HG03108 (cell line): ENCODE results near the gene HMCN1.
"Not testable (repeated sequence)": the region's sequence is repeated elsewhere in the genome, so short reads cannot be mapped to it uniquely, and the experiment has no call there.

ENCODE experiments used
- ATAC-seq: cut with Tn5 transposase; IDR thresholded peaks from one replicate; pipeline ENCODE4 v1.9.1; 2021; ENCODE audit warnings: moderate library complexity; ENCODE audit not compliant: unreplicated experiment

Gene HMCN1

GRCh38 chr1:186125511-186125910, 391.3 kb downstream of the HMCN1 start:
- no peak for ATAC-seq

GRCh38 chr1:186129758-186130157, 395.6 kb downstream of the HMCN1 start:
- no peak for ATAC-seq

GRCh38 chr1:186139115-186139514, 404.9 kb downstream of the HMCN1 start:
- no peak for ATAC-seq

DNA sequence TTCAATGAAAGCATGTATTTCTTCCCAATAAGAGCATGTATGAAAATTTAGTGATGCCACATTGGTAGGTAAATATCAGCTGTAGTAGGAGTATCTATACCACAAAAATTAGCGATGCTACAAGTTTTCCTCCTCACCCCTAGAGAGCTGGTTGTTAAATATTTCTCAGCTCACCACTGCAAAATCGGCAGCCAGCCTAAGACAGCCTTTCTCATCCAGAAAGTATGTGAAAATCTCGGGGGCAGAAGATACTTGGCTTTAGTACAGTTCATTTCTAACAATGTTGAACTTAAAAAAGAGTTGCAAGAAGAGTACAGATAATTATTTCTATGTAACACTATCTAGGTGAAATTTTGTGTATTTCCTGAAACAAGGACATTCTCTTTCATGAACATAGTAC, 405.5 kb downstream of the HMCN1 start:
- no peak for ATAC-seq

DNA sequence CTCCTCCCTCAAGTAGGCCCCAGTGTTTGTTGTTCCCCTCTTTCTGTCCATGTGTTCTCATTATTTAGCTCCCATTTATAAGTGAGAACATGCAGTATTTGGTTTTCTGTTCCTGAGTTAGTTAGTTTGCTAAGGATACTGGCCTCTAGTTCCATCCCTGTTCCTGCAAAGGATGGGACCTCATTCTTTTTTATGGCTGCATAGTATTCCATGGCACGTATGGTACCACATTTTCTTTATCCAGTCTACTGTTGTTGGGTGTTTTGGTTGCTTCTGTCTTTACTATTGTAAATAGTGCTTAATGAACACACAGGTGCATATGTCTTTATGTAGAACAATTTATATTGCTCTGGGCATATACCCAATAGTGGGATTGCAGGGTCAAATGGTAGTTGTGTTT, 408.0 kb downstream of the HMCN1 start:
- ATAC-seq = no peak

GRCh38 chr1:186142916-186143315, 408.7 kb downstream of the HMCN1 start:
- ATAC-seq = no peak

- ATAC-seq = no peak
Observed at GRCh38 chr1:186143481-186143880, 409.3 kb downstream of the HMCN1 start.

GRCh38 chr1:186144505-186144904, 410.3 kb downstream of the HMCN1 start:
- no peak for ATAC-seq

- ATAC-seq = no peak
Observed at GRCh38 chr1:186146974-186147373, 412.8 kb downstream of the HMCN1 start.

DNA sequence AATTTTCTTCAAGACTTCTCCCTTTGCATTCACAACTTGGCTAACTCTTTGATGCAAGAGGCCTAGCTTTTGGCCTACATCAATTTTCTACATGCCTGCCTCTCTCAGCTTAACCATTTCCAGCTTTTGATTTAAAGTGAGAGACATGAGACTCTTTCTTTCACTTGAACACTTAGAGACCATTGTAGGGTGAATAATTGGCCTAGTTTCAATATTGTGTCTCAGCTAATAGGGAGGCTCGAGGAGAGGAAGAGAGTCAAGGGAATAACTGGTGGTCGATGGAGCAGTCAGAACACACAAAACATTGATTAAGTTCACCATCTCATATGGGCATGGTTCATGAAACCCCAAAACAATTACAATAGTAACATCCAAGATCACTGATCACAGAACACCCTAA, 415.4 kb downstream of the HMCN1 start:
- no peak for ATAC-seq

- ATAC-seq = no peak
Observed at GRCh38 chr1:186152227-186152619, 418.0 kb downstream of the HMCN1 start.

GRCh38 chr1:186152620-186153239, 418.5 kb downstream of the HMCN1 start:
- no peak for ATAC-seq

DNA sequence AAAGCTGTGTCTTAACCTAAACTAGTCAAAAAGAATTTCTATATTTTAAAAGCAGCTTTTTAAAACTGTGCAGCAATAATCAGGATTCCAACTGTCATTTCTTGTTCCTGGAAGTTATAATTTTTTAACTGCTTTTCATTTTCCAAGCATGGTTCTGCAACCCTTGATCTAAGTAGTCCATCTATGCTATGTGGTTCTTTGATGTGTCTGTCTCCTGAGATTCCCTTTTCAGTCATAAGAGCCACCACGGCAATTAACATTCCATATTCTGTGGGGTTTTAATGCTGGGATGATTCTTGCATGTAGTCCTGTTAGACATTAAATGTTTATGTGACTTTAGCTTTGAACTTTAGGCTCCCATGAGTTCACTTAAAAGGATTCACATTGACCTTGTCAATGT, 420.5 kb downstream of the HMCN1 start:
- ATAC-seq = no peak

DNA sequence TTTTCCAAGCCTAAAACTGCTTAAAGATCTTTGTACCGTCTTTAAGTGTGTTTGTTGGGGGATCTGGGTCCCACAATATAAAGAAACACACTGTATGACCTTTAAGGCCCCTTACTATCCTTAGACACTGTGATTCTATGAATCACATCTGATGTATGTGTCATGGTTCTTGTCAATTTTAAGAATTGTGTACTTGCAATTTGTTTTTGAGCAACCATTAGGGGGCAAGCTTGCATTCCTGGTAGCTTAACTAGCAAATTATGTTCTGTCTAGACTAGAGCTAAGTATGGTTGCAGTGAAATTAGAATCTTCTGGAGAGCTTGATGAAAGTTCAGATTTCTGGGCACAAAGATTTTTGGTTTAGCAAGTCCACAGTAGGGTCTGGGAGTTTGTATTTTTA, 421.4 kb downstream of the HMCN1 start:
- peak; percentile 59 for ATAC-seq

- not testable (repeated sequence) for ATAC-seq
Observed at GRCh38 chr1:186162895-186163294, 428.7 kb downstream of the HMCN1 start.

- ATAC-seq = no peak
Observed at GRCh38 chr1:186164773-186165172, 430.6 kb downstream of the HMCN1 start.

DNA sequence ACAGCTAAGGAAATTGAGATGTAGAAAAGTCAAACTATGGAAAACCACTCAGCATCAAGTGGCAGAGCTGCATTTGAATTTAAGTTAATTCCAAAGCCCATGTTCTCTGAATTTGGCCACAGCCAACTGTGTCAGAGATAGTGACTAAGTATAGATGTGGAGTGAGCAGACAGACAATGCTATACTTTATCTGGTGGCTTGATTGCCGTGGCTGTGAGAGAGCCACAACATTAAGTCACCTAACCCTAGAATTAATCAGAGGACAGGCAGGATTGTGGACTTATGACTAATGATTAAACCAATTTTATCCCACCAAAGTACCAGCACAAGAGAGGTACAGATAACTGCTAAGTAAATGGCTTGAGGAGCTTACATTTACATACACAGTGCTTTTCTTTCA, 431.1 kb downstream of the HMCN1 start:
- ATAC-seq = no peak

GRCh38 chr1:186167096-186167668, 433.0 kb downstream of the HMCN1 start:
- no peak for ATAC-seq

DNA sequence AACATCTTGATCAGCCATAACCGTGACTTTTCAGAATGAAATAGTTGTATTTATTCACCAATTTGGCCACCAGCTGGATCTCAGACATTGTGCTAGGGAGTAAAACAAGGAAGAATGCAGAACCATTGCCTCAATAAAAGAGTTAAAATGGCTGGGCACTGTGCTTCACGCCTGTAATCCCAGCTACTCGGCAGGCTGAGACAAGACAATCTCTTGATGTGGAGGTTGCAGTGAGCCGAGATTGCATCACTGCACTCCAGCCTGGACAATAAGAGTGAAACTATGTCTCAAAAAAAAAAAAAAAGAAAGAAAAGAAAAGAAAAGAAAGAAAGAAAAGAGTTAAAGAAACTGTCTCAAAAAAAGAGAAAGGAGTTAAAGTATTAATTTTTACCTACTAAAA, 441.4 kb downstream of the HMCN1 start:
- no peak for ATAC-seq

GRCh38 chr1:186178426-186179043, 444.3 kb downstream of the HMCN1 start:
- ATAC-seq = no peak

GRCh38 chr1:186179231-186179630, 445.0 kb downstream of the HMCN1 start:
- ATAC-seq = no peak

GRCh38 chr1:186183219-186183618, 449.0 kb downstream of the HMCN1 start:
- peak; percentile 59 for ATAC-seq
